Colon (tissue), 2 donors: ENCODE data around the gene TREM2.
"Not testable (repeated sequence)": the region's sequence is repeated elsewhere in the genome, so short reads cannot be mapped to it uniquely, and the experiment has no call there.

Experiments used
- FAIRE-seq: peaks from 2 replicates; lab custom pipeline; 2012; peaks lifted over from hg19 to GRCh38; lab: Jason Lieb, UNC
- donor health status: control.
- donor health status: control.

TREM2 gene

GRCh38 chr6:41153992-41154625 lies 8.8 kb downstream of the TREM2 start, which contains the start of gene TREML1:
Gene TREML1, minus strand, starts transcription at chr6:41154347. Its CDS starts 59 bp downstream, at chr6:41154288.
- no peak for FAIRE-seq

GRCh38 chr6:41153451-41153850 lies 9.5 kb downstream of the TREM2 start:
- FAIRE-seq = no peak

GRCh38 chr6:41150671-41151070 lies 12.2 kb downstream of the TREM2 start:
- no peak for FAIRE-seq

GRCh38 chr6:41147917-41148316 lies 15.0 kb downstream of the TREM2 start:
- no peak for FAIRE-seq

DNA sequence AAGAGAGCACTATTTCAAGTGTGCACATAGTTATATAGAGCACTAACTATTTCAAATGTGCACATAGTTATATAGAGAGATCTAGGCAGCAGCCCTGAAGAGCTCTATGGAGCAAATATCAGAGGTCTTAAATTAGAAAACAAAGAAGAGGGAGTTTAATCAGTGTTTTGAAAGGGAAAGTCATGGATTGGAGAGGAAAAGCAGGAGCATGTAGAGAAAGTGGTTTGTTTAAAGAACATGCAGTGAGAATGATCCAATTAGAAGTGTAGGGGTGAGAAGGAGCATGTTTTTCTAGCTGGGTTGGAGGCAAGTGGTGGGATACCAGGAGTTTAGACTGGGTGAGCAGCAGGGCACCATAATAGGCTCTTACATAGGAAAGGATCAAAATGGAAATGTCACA lies 26.0 kb downstream of the TREM2 start:
- FAIRE-seq = no peak

DNA sequence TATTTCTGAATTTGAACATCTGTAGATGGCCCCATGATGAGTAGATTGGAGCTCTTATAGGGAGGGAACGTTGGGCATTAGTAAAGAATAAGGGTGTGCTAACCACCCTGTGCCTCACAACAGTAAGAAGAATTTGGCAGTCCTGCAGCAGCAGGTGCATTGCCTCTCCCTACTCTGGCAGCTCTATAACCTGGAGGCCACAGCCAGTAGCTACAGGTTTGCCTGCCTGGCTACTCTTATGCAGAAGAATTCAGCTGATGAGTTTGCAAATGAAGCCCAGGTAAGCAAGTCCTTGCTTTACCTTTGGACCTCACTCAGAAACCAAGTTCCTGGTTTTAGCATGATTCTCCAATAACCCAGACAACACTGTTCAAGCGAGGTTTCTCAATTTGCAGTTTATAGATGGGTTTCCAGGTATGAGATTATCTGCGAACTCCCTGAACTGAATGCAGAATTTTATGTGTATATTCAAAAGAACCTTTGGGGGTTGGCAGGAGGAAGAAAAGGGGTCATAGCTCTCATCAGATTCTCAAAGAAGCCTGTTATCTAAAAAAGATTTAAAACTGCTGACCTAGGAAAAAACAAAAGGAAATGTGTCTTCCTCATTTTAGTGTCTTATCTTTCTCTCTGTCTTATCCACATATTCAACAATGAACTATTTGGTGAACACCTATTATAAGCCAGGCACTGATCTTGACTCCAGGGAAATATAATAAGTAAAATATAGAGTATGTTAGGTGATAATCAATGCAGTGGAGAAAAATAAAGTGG lies 27.7 kb downstream of the TREM2 start:
- FAIRE-seq = no peak

DNA sequence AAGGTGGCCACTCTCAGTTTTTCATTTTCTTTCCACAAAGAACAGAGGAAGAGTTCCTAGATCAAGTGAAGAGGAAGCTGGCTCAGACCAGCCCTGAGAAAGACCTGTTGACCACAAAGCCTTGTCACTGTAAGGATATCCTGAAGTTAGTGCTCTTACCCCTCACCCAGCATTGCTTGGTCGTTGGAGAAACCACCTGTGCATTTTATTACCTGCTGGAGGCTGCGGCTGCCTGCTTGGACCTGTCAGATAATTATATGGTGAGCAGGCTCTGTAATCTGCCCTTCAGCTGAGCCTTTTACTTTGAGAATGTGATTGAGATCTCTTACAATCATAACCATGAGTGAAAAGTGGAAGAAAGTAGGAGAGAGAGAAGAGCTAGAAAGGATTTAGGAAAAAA lies 30.7 kb downstream of the TREM2 start:
- FAIRE-seq = no peak

DNA sequence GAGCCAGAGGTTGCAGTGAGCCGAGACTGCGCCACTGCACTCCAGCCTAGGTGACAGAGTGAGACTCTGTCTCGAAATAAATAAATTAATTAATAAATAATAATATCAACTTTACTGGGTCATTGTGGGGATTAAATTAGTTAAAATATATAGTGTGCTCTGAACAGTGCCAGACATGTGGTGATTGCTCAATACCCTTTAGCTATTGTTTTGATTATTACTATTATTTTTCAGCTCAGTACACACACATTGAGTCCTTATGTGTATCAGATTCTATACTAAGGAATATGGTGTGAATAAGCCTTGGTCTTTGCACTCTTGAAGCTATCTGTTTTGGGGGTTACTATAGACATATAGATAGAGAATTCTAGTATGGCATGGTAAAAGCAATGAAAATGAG lies 37.6 kb downstream of the TREM2 start:
- no peak for FAIRE-seq

DNA sequence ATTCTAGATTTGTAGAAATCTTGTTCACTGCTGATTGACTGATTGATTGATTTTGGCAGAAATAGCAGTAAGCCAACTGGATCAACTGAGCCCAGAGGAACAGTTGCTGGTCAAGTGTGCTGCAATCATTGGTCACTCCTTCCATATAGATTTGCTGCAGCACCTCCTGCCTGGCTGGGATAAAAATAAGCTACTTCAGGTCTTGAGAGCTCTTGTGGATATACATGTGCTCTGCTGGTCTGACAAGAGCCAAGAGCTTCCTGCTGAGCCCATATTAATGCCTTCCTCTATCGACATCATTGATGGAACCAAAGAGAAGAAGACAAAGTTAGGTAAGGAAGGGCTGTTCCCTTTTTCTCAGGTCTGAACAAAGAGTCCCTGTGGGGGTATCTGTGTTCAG lies 40.0 kb downstream of the TREM2 start:
- FAIRE-seq = no peak

DNA sequence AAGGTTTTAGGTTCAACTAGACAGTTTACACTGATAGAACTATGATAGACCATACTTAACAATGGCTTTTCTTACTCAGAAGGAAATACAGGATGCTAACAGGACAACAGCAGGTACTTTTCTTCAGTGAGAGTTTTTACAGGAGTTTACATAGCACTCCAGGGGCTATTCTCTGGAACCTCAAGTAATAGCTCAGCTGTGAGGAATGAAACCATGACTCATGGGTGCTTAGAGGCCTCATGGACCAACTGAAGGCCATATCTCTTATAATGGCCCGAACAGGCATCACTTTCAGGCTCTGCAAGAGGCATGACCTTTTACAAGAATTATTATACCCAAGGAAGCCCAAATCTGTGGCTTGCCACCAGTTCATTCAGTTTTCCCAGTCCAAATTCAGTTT lies 40.5 kb downstream of the TREM2 start:
- no peak for FAIRE-seq

DNA sequence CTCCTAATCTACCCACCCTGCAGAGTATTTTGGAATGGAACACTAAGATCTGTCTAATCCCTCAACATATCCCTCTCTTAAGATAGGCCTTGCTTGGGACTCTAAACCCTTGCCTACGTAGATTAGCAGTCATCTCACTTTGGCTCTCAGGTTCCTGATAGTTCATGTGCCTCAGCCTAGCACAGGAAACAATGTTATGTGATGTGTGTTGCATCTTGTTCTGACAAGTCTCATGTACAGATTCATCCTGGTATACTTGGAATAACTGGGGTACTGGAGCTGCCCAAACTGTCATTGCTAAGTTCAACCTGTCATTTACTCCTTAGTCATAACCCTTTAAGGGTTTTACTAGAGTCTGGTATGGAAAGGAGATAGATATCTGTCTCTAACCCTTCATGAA lies 42.9 kb downstream of the TREM2 start:
- no peak for FAIRE-seq

DNA sequence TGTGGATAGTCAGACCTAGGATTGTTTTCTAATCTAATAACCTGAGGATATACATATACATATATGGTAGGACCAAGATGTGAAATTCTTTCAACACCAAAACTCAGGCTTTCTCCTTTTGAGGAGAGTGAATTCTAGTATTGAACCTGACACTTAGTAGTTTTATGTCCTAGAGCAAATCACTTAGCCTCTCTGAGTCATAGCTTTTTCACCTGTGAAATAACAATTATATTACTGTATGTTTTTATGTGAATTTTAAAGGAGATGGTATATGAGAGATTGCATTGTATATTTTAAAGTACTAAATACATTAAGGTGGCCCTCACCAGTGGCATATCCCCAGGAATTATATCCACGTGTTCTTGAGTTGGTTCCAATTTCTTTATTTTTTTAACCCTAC lies 43.4 kb downstream of the TREM2 start:
- FAIRE-seq = no peak

- not testable (repeated sequence) for FAIRE-seq
These were observed 47.9 kb downstream of the TREM2 start for GRCh38 chr6:41115027-41115426.

GRCh38 chr6:41111017-41111416 lies 51.9 kb downstream of the TREM2 start:
- FAIRE-seq = no peak
